ENCODE data around the gene WWOX. TPM values are rescaled to one million over a fixed set of nuclear protein-coding genes. Genes with fewer than 3 reads are reported as not detected.

Gene WWOX
- total and polyA plus RNA-seq, 2 of the 4 experiments (the other 2 are of a cell fraction), result 2.7 to 5.4 TPM

- Histone ChIP-seq H3K4me3 (ENCODE audit: insufficient read depth, low read depth, low read length) (no peak overlapping the region), H3K27ac (ENCODE audit: insufficient read depth, low read length) (no peak overlapping the region), H4K5ac (ENCODE audit: low read depth, low read length) (no peak overlapping the region), H3K79me1 (ENCODE audit: low read depth in 1 of 2, low read length in 2 of 2) (no peaks in the 10 kb centered on the region), H3K56ac (ENCODE audit: extremely low read depth, insufficient read depth, low read length) (no peak overlapping the region), H3K9me3 (ENCODE audit: control insufficient read depth, insufficient read depth, low read length) (peaks cover 21% of the 10 kb centered on the region), H3K18ac (ENCODE audit: low read depth, low read length) (no peak overlapping the region), H4K91ac (ENCODE audit: insufficient read depth, low read depth, low read length) (no peak overlapping the region), H3K9ac (ENCODE audit: low read depth, low read length) (no peak overlapping the region), H3K27me3 (ENCODE audit: control insufficient read depth, insufficient read depth, low read length) (no peaks in the 10 kb centered on the region), H2AK5ac (ENCODE audit: low read depth, low read length) (no peak overlapping the region), H3K23ac (ENCODE audit: low read depth, low read length) (no peak overlapping the region), H3K14ac (replicated peaks; ENCODE audit: low read depth, low read length) (no peak overlapping the region), H2AFZ (replicated peaks; ENCODE audit: low read length, poor library complexity) (no peak overlapping the region), H3K4me1 (ENCODE audit: control insufficient read depth, insufficient read depth, low read length) (no peaks in the 10 kb centered on the region), H2BK15ac (ENCODE audit: low read depth, low read length) (no peak overlapping the region), H4K8ac (ENCODE audit: low read depth in 2 of 2, low read length in 2 of 2) (no peak overlapping the region), H2BK5ac (ENCODE audit: low read depth, low read length, poor library complexity, severe bottlenecking) (no peak overlapping the region), H2AK9ac (replicated peaks; ENCODE audit: low read depth, low read length, poor library complexity) (no peak overlapping the region), H2BK20ac (ENCODE audit: low read depth, low read length) (no peak overlapping the region), H4K20me1 (ENCODE audit: insufficient read depth, low read length) (no peaks in the 10 kb centered on the region), H2BK120ac (ENCODE audit: low read depth, low read length) (no peak overlapping the region), H3K9me1 (ENCODE audit: insufficient read depth, low read length) (no peaks in the 10 kb centered on the region), H3K36me3 (ENCODE audit: control insufficient read depth, insufficient read depth, low read length) (no peaks in the 10 kb centered on the region), H3K4ac (ENCODE audit: low read depth, low read length) (no peak overlapping the region), H3K4me2 (ENCODE audit: low read depth, low read length) (no peak overlapping the region)
- dilution Hi-C loops (cut with HindIII; ENCODE audit: low sequenced_read_pairs, unreplicated experiment) (no loop called here), intact Hi-C loops (cut with micrococcal nuclease) (no loop called here), in situ Hi-C loops (cut with MboI; ENCODE audit: low sequenced_read_pairs) (no loop called here)
- no peak for TF ChIP-seq RFX5 (IDR thresholded peaks at IDR 0.05; ENCODE audit: low read depth, low read length)
- no peak for TF ChIP-seq MAFK (IDR thresholded peaks at IDR 0.05; ENCODE audit: low read depth, low read length)
- no peak for TF ChIP-seq FOS (IDR thresholded peaks at IDR 0.05; ENCODE audit: low read depth, low read length)
- no peak for TF ChIP-seq CHD1 (IDR thresholded peaks at IDR 0.05; ENCODE audit: low read depth, low read length)
- no peak for TF ChIP-seq SMC3 (IDR thresholded peaks at IDR 0.05; ENCODE audit: low read depth, low read length)
- no peak for TF ChIP-seq RAD21 (IDR thresholded peaks at IDR 0.05; ENCODE audit: low read length)
- no peak for TF ChIP-seq POLR2A (IDR thresholded peaks at IDR 0.05; ENCODE audit: low read depth, low read length)
- TF ChIP-seq NFE2L2 (IDR thresholded peaks at IDR 0.05; ENCODE audit: low read depth, low read length), result no peak
- no peak for TF ChIP-seq MAZ (IDR thresholded peaks at IDR 0.05; ENCODE audit: borderline replicate concordance, low read depth, low read length)
- TF ChIP-seq CTCF (conservative IDR thresholded peaks at IDR 0.05; ENCODE audit: low read depth, low read length), result no peak
- no peak for TF ChIP-seq RCOR1 (IDR thresholded peaks at IDR 0.05; ENCODE audit: insufficient replicate concordance, low read length)
- BruUV-seq (replicated peaks), result no TSS peak
- CTCF ChIA-PET, result no interaction called here
- POLR2A ChIA-PET (ENCODE audit: unreplicated experiment), result no interaction called here
- ATAC-seq (ENCODE audit: low read depth), result no peak
- no peak for DNase-seq
Observed at GRCh38 chr16:78837706-78838105, 738.3 kb downstream of the WWOX start.
